Activated CD4-positive, alpha-beta T cell treated with anti-CD3 and anti-CD28 coated beads, Interleukin-2, amount 50 U/mL, for 16 hours (primary cell): Measurements from ENCODE around the gene XYLB.

Experiments used
- DNase-seq: peaks from one replicate; pipeline ENCODE4 v3.0.0-alpha.2; 2020

XYLB gene

DNA sequence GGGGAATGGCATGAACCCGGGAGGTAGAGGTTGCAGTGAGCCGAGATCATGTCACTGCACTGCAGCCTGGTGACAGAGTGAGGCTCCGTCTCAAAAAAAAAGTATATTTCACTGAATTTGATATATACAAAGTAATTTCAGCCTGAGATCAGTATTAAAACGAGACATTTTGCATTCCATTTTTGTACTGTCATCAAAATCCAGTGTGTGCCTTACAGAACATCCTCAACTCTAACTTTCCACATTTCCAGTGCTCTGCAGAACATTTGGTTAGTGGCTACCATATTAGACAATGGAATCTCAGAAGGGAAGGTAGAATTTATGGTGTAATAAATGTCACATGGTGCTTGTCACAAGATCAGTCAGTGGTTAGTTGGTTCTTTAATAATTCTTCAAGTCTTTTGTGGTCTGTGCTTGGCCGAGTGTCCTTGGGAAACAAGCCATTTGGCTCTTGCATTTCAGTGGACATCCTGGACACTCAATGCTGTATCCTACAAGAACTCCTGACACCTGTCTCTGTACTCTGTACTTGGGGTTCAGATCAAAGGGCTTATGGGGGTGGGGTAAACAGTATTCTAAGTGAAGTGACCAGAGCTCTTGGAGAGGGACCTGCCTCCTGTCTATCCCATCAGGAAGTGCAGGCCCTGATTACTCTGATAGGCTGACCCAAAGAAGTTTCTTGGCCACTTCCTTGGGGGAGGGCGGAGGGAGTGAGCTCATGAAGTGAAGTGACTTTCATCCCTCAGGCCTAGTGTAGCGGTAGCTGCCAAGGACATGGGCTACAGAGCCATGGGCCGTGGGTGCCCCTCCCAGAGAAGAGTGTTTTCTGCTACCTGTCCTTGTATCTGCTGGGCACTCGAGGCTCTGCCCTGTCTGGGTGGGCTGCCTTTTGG, 110.8 kb downstream of the XYLB start:
- no peak for DNase-seq

- DNase-seq = no peak
Measured at GRCh38 chr3:38458796-38459498, 112.4 kb downstream of the XYLB start.

DNA sequence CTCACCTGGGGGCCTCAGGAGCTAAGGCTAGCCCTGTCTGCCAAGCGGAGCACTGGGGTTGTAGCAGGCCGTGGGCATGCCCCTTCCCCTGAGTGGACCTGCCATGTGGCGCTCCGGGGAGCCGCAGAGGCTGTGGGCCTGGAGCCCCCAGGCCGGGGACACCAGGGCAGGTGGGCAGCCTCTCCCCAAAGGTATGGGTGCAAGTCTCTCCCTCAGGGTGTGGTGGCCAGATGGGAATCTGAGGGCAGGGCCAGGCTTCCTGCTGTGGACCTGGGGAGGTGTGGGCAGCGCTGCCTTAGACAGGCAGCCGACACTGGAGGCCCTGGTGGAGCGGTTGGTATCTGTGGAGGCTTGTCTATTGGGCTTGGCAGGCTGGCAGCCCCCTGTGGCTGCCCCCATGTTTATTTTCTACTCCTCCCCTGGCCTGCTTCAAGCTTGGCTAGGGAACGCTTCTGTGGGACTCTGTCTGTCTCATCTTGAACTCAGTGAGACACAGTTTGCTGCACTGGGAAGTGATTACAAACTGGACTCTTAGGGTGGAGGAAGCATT, 113.0 kb downstream of the XYLB start:
- no peak for DNase-seq

DNA sequence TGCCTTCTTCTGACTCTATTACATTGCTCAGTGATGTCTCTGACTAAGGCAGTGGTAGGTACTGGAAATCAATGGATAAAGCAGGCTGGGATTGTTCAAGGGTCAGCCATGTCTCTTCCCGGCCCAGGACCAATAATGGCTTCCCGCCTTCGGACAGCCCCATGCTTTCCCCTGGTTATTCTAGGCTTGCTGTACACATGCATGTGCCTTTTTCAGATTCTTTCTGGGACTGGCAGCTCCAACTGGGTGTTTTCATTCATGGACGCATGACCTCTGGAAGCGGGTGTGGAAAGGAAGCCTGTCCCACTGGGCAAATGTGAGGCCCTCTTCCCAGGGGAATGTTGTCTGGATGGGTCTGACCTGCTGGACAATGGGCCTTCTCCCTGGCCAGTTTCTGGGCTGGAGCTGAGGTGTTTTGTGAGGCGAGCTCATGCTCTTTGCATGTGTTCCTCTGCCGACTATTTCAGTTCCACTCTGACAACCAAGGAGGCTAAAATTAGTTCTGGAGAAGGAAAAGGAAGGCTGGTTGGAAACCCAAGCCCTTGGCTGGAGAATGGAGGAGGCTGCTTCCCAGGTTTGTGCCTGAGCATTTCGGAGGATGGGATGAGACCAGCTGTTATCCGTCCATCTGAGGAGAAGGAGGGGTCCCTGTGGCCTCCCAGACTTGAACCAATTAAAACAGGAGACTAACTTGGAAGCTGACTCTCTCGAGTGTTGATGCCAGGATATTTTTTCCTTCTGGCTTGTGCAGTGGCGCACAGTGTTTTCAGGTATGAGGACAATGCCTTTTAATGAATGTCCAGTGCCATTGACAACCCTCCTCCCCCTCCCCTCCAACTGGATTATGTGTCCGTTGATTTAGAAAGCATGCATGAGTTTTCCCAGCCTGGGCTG, 114.0 kb downstream of the XYLB start:
- no peak for DNase-seq
